ENCODE results near the gene RSBN1.

RSBN1 gene

GRCh38 chr1:113751516-113751915, 60.8 kb downstream of the RSBN1 start:
- in situ Hi-C loops (cut with HindIII; ENCODE audit: low pct_ligation_motif_present, low sequenced_read_pairs): no loop called here
- H3K36me3 ChIP-seq (replicated peaks): peaks cover 9% of the 10 kb centered on the region
- no peaks in the 10 kb centered on the region for H3K27me3 ChIP-seq (replicated peaks)
- H3K4me3 ChIP-seq (ENCODE audit: low read depth, low read length): no peak overlapping the region
- H3K27ac ChIP-seq: no peak overlapping the region
- no peak for TF ChIP-seq CTCF (IDR thresholded peaks at IDR 0.05; ENCODE audit: low read depth, low read length, missing control alignments)
- DNase-seq: no peak

GRCh38 chr1:113751114-113751513, 61.2 kb downstream of the RSBN1 start:
- H3K27ac ChIP-seq: no peak overlapping the region
- peaks cover 7% of the 10 kb centered on the region for H3K36me3 ChIP-seq (replicated peaks)
- no peak for TF ChIP-seq CTCF (IDR thresholded peaks at IDR 0.05; ENCODE audit: low read depth, low read length, missing control alignments)
- no peak overlapping the region for H3K4me3 ChIP-seq (ENCODE audit: low read depth, low read length)
- no peaks in the 10 kb centered on the region for H3K27me3 ChIP-seq (replicated peaks)
- no peak for DNase-seq
- in situ Hi-C loops (cut with HindIII; ENCODE audit: low pct_ligation_motif_present, low sequenced_read_pairs): no loop called here

- Histone ChIP-seq H3K27me3 (replicated peaks) (no peaks in the 10 kb centered on the region), H3K4me3 (ENCODE audit: low read depth, low read length) (no peak overlapping the region), H3K36me3 (replicated peaks) (peaks cover 7% of the 10 kb centered on the region), H3K27ac (no peak overlapping the region)
- no peak for DNase-seq
- in situ Hi-C loops (cut with HindIII; ENCODE audit: low pct_ligation_motif_present, low sequenced_read_pairs): no loop called here
- TF ChIP-seq CTCF (IDR thresholded peaks at IDR 0.05; ENCODE audit: low read depth, low read length, missing control alignments): no peak
These were observed 62.9 kb downstream of the RSBN1 start for GRCh38 chr1:113749402-113749801.

- DNase-seq: no peak
- no peaks in the 10 kb centered on the region for H3K27me3 ChIP-seq (replicated peaks)
- in situ Hi-C loops (cut with HindIII; ENCODE audit: low pct_ligation_motif_present, low sequenced_read_pairs): no loop called here
- H3K27ac ChIP-seq: peak overlapping the region; percentile 19
- peaks cover 3% of the 10 kb centered on the region for H3K36me3 ChIP-seq (replicated peaks)
- no peak overlapping the region for H3K4me3 ChIP-seq (ENCODE audit: low read depth, low read length)
- TF ChIP-seq CTCF (IDR thresholded peaks at IDR 0.05; ENCODE audit: low read depth, low read length, missing control alignments): no peak
These were observed 64.9 kb downstream of the RSBN1 start for GRCh38 chr1:113747376-113747775.

DNA sequence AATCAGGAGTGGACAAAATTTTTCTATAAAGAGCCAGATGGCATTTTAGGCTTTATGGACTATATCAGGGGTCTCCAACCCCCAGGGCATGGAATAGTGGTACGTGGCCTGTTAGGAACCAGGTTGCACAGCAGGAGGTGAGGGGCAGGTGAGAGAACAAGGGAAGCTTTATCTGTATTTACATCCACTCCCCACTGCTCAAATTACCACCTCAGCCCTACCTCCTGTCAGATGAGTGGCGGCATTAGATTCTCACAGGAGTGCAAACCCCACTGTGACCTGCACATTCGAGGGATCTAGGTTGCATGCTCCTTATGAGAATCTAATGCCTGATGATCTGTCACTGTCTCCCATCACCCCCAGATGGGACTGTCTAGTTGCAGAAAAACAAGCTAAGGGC, 66.9 kb downstream of the RSBN1 start:
- Histone ChIP-seq H3K4me3 (ENCODE audit: low read depth, low read length) (no peak overlapping the region), H3K36me3 (replicated peaks) (peaks cover 3% of the 10 kb centered on the region), H3K27ac (no peak overlapping the region), H3K27me3 (replicated peaks) (no peaks in the 10 kb centered on the region)
- TF ChIP-seq CTCF (IDR thresholded peaks at IDR 0.05; ENCODE audit: low read depth, low read length, missing control alignments): no peak
- DNase-seq: no peak
- in situ Hi-C loops (cut with HindIII; ENCODE audit: low pct_ligation_motif_present, low sequenced_read_pairs): no loop called here

GRCh38 chr1:113744114-113744513, 68.2 kb downstream of the RSBN1 start:
- no peak overlapping the region for H3K4me3 ChIP-seq (ENCODE audit: low read depth, low read length)
- H3K27ac ChIP-seq: no peak overlapping the region
- in situ Hi-C loops (cut with HindIII; ENCODE audit: low pct_ligation_motif_present, low sequenced_read_pairs): no loop called here
- no peaks in the 10 kb centered on the region for H3K27me3 ChIP-seq (replicated peaks)
- no peak for DNase-seq
- H3K36me3 ChIP-seq (replicated peaks): peaks cover 3% of the 10 kb centered on the region
- no peak for TF ChIP-seq CTCF (IDR thresholded peaks at IDR 0.05; ENCODE audit: low read depth, low read length, missing control alignments)
